H1 (cell line): ENCODE results near the gene NAB1. TPM values are rescaled to one million over a fixed set of nuclear protein-coding genes. Genes with fewer than 3 reads are reported as not detected.

Source experiments
- CTCF ChIA-PET: fragments of 300-600 bp; sonication (Branson Sonifier 250); formaldehyde crosslinking; loops from one replicate; lab custom pipeline; 2021; ENCODE audit not compliant: partially characterized antibody; lab: Charles Lee
- POLR2A ChIA-PET: fragments of 300-600 bp; sonication (Branson Sonifier 250); formaldehyde crosslinking; loops from one replicate; lab custom pipeline; 2021; ENCODE audit warnings: inconsistent platforms; ENCODE audit not compliant: partially characterized antibody; lab: Charles Lee
- DNase-seq, 2 experiments: peaks; one replicate each; pipeline versions ENCODE4 v3.0.0 to v3.0.0-alpha.2; 2010 to 2022; ENCODE audit warnings: low spot score in 2 of 2, low read depth in 1 of 2, mixed read lengths in 1 of 2
- FAIRE-seq: peaks from 2 replicates; lab custom pipeline; 2011; peaks lifted over from hg19 to GRCh38; lab: Jason Lieb, UNC
- H2AFZ ChIP-seq: 2 replicates; pipeline ENCODE4 v1.8.1; 2012; ENCODE audit warnings: low read length, inconsistent platforms
- H2AK5ac ChIP-seq: 2 replicates; pipeline ENCODE4 v1.6.1; 2013; ENCODE audit warnings: low read depth, low read length
- H2BK120ac ChIP-seq: replicated peaks from 2 replicates; pipeline ENCODE3; 2013; ENCODE audit warnings: low read depth, low read length, inconsistent platforms
- H2BK12ac ChIP-seq: 2 replicates; pipeline ENCODE4 v1.6.1; 2013; ENCODE audit warnings: low read depth, low read length
- H2BK15ac ChIP-seq: 2 replicates; pipeline ENCODE4 v1.6.1; 2013; ENCODE audit warnings: low read length
- H2BK20ac ChIP-seq: 2 replicates; pipeline ENCODE4 v1.6.1; 2013; ENCODE audit warnings: low read length
- H2BK5ac ChIP-seq: 2 replicates; pipeline ENCODE4 v1.6.1; 2013; ENCODE audit warnings: low read depth, low read length
- H3K14ac ChIP-seq: 2 replicates; pipeline ENCODE4 v1.6.1; 2013; ENCODE audit warnings: inconsistent platforms; ENCODE audit not compliant: insufficient read length
- H3K18ac ChIP-seq: 2 replicates; pipeline ENCODE4 v1.6.1; 2013; ENCODE audit warnings: low read length; ENCODE audit errors: extremely low read depth
- H3K23ac ChIP-seq: 2 replicates; pipeline ENCODE4 v1.6.1; 2013; ENCODE audit warnings: inconsistent platforms; ENCODE audit not compliant: insufficient read length
- H3K23me2 ChIP-seq: 2 replicates; pipeline ENCODE4 v1.6.1; 2013; ENCODE audit warnings: low read depth, low read length
- H3K27ac ChIP-seq: 2 replicates; pipeline ENCODE4 v1.6.1; 2011; ENCODE audit warnings: low read depth, low read length, inconsistent platforms
- H3K27me3 ChIP-seq, 4 experiments: replicated peaks in 1 of 4; 1 replicate in 1 of 4; 2 replicates in 3 of 4; pipeline versions ENCODE4 v1.6.1 to v1.8.1; 2011 to 2013; ENCODE audit warnings: low read length in 3 of 4, mild to moderate bottlenecking in 3 of 4, inconsistent platforms in 2 of 4, mixed read lengths in 2 of 4, moderate library complexity in 1 of 4; ENCODE audit not compliant: control insufficient read depth in 3 of 4, insufficient read depth in 3 of 4; ENCODE audit errors: extremely low read depth in 1 of 4
- H3K36me3 ChIP-seq, 4 experiments: 2 replicates each; pipeline versions ENCODE4 v1.6.1 to v1.8.1; 2011 to 2013; ENCODE audit warnings: mild to moderate bottlenecking in 4 of 4, low read length in 3 of 4, moderate library complexity in 2 of 4, control low read depth in 1 of 4, inconsistent platforms in 1 of 4; ENCODE audit not compliant: insufficient read depth in 4 of 4, control insufficient read depth in 2 of 4
- H3K4ac ChIP-seq: replicated peaks from 2 replicates; pipeline ENCODE3; 2013; ENCODE audit warnings: low read length, low read depth, mixed read lengths, inconsistent platforms; ENCODE audit not compliant: insufficient read length
- H3K4me1 ChIP-seq, 4 experiments: replicated peaks in 1 of 4; 1 replicate in 1 of 4; 2 replicates in 3 of 4; pipeline versions ENCODE4 v1.6.1 to v1.8.1; 2011 to 2013; ENCODE audit warnings: low read length in 3 of 4, inconsistent platforms in 2 of 4, mixed read lengths in 1 of 4; ENCODE audit not compliant: insufficient read depth in 4 of 4, control insufficient read depth in 3 of 4
- H3K4me2 ChIP-seq, 2 experiments: 2 replicates each; pipeline versions ENCODE4 v1.6.1 to v1.8.1; 2011 to 2013; ENCODE audit warnings: low read depth in 2 of 2, low read length in 2 of 2, control low read depth in 1 of 2, inconsistent platforms in 1 of 2, mild to moderate bottlenecking in 1 of 2; ENCODE audit not compliant: insufficient read depth in 1 of 2
- H3K4me3 ChIP-seq, 4 experiments: fragments of 200-600, 300-600 bp in 1 of 4; sonication (generic), shearing (Covaris generic), sonication (Bioruptor Twin) in 1 of 4; 2 replicates each; pipeline versions ENCODE4 v1.5.1 to v1.8.1; 2011 to 2016; ENCODE audit warnings: low read length in 4 of 4, low read depth in 3 of 4, control low read depth in 2 of 4, inconsistent platforms in 2 of 4, mild to moderate bottlenecking in 2 of 4, mixed read lengths in 1 of 4, moderate library complexity in 1 of 4; ENCODE audit not compliant: insufficient read depth in 2 of 4; ENCODE audit errors: extremely low read depth in 1 of 4
- H3K56ac ChIP-seq: replicated peaks from 2 replicates; pipeline ENCODE3; 2013; ENCODE audit warnings: low read depth, mild to moderate bottlenecking, mixed read lengths, low read length, inconsistent platforms; ENCODE audit not compliant: insufficient read length
- H3K79me1 ChIP-seq: 2 replicates; pipeline ENCODE4 v1.6.1; 2013; ENCODE audit warnings: low read depth, low read length, control low read depth
- H3K79me2 ChIP-seq, 2 experiments: 2 replicates each; pipeline versions ENCODE4 v1.6.1 to v1.8.1; 2012 to 2013; ENCODE audit warnings: low read length in 2 of 2, mild to moderate bottlenecking in 2 of 2, inconsistent platforms in 1 of 2; ENCODE audit not compliant: insufficient read depth in 2 of 2, control insufficient read depth in 1 of 2
- H3K9ac ChIP-seq, 4 experiments: replicated peaks in 1 of 4; 1 replicate in 1 of 4; 2 replicates in 3 of 4; pipeline versions ENCODE4 v1.6.1 to v1.8.1; 2011 to 2013; ENCODE audit warnings: low read depth in 3 of 4, low read length in 3 of 4, control low read depth in 2 of 4, mild to moderate bottlenecking in 2 of 4, moderate library complexity in 2 of 4, inconsistent platforms in 1 of 4; ENCODE audit errors: extremely low read depth in 1 of 4
- H3K9me3 ChIP-seq, 2 experiments: 2 replicates each; pipeline versions ENCODE4 v1.6.1 to v1.8.1; 2012 to 2013; ENCODE audit warnings: mild to moderate bottlenecking in 2 of 2, moderate library complexity in 2 of 2, control low read depth in 1 of 2, inconsistent platforms in 1 of 2, low read depth in 1 of 2, low read length in 1 of 2, mixed read lengths in 1 of 2; ENCODE audit not compliant: insufficient read depth in 2 of 2
- H4K20me1 ChIP-seq, 2 experiments: replicated peaks in 1 of 2; 2 replicates each; pipeline versions ENCODE3 to v1.8.1; 2011 to 2013; ENCODE audit warnings: inconsistent platforms in 2 of 2, low read length in 2 of 2, mild to moderate bottlenecking in 1 of 2; ENCODE audit not compliant: insufficient read depth in 2 of 2, control insufficient read depth in 1 of 2
- H4K5ac ChIP-seq: 2 replicates; pipeline ENCODE4 v1.6.1; 2013; ENCODE audit warnings: low read length, low read depth, mixed read lengths, inconsistent platforms; ENCODE audit not compliant: insufficient read length
- H4K8ac ChIP-seq: 2 replicates; pipeline ENCODE4 v1.8.0; 2013; ENCODE audit warnings: mild to moderate bottlenecking, moderate library complexity, low read length, inconsistent platforms; ENCODE audit not compliant: insufficient read depth; ENCODE audit errors: extremely low read depth
- H4K91ac ChIP-seq: replicated peaks from 2 replicates; pipeline ENCODE3; 2013; ENCODE audit warnings: low read length, mixed read lengths, inconsistent platforms; ENCODE audit not compliant: insufficient read length
- ATF3 ChIP-seq: IDR thresholded peaks from 2 replicates; pipeline ENCODE4 v1.6.1; 2011; ENCODE audit warnings: low read depth, mild to moderate bottlenecking, low read length; ENCODE audit not compliant: insufficient read depth
- BACH1 ChIP-seq: IDR thresholded peaks from 2 replicates; pipeline ENCODE4 v1.6.1; 2012; ENCODE audit warnings: low read length, improper control_type of control experiment
- BRCA1 ChIP-seq: IDR thresholded peaks from 2 replicates; pipeline ENCODE4 v1.6.1; 2012; ENCODE audit warnings: low read depth, low read length, improper control_type of control experiment
- CHD2 ChIP-seq: IDR thresholded peaks from 2 replicates; pipeline ENCODE4 v1.6.1; 2012; ENCODE audit warnings: low read length, improper control_type of control experiment
- GTF2F1 ChIP-seq: IDR thresholded peaks from 2 replicates; pipeline ENCODE4 v1.6.1; 2012; ENCODE audit warnings: low read depth, low read length, improper control_type of control experiment, borderline replicate concordance
- NRF1 ChIP-seq: IDR thresholded peaks from 2 replicates; pipeline ENCODE4 v1.6.1; 2011; ENCODE audit warnings: mild to moderate bottlenecking, low read depth, low read length, improper control_type of control experiment
- POLR2AphosphoS5 ChIP-seq: IDR thresholded peaks from 2 replicates; pipeline ENCODE4 v1.6.1; 2011; ENCODE audit warnings: low read depth, low read length
- RAD21 ChIP-seq, 2 experiments: IDR thresholded peaks in 1 of 2; conservative IDR thresholded peaks in 1 of 2; 2 replicates each; pipeline ENCODE4 v1.6.1; 2011; ENCODE audit warnings: low read depth in 2 of 2, low read length in 2 of 2, improper control_type of control experiment in 1 of 2, inconsistent platforms in 1 of 2, mild to moderate bottlenecking in 1 of 2, moderate library complexity in 1 of 2
- SP2 ChIP-seq: IDR thresholded peaks from 2 replicates; pipeline ENCODE4 v1.6.1; 2012; ENCODE audit warnings: mild to moderate bottlenecking, low read length, inconsistent platforms
- USF2 ChIP-seq: IDR thresholded peaks from 2 replicates; pipeline ENCODE4 v1.6.1; 2011; ENCODE audit warnings: low read length, improper control_type of control experiment
- WGBS, 2 experiments: shearing (Covaris generic) in 1 of 2; methylation state at CpG; one replicate each; pipeline versions ENCODE4 v1.1.6 to v1.1.7; 2013 to 2015; ENCODE audit warnings: low lambda C conversion rate in 2 of 2, mixed read lengths in 2 of 2, inconsistent platforms in 1 of 2, low coverage in 1 of 2, missing lambda C conversion rate in 1 of 2; ENCODE audit not compliant: insufficient replicate concordance in 2 of 2, insufficient coverage in 1 of 2, insufficient read length in 1 of 2; ENCODE audit errors: extremely low coverage in 1 of 2, missing lambda C conversion rate in 1 of 2; 5-methylcytosine and 5-hydroxymethylcytosine counted together
- polyA plus RNA-seq, 7 experiments: library from polyadenylated mRNA; depleted of rRNA in 3 of 7; stranded (reverse) in 5 of 7; unstranded in 2 of 7; fragments of >200 nt in 5 of 7; fragments of 200-250 nt in 2 of 7; gene quantifications; 1 replicate in 5 of 7; 2 replicates in 1 of 7; 4 replicates in 1 of 7; pipeline versions ENCODE4 v1.2.1 to v1.2.3, GENCODE V29; 2011 to 2013; ENCODE audit warnings: missing spikeins in 2 of 7, mixed read lengths in 2 of 7
- total RNA-seq: library from RNA; stranded (reverse); fragmentation: NEBNext Ultra II Directional; extraction: Animal tissue kit (Norgen Biotek cat#: 25700); gene quantifications from 2 replicates; pipeline ENCODE4 v1.2.1, GENCODE V29; 2021

Gene NAB1
- total and polyA plus RNA-seq, 2 of the 8 experiments (the other 6 are each of a cell fraction or from before 2014, with no cell fraction given), result 8.5 to 28.6 TPM

DNA sequence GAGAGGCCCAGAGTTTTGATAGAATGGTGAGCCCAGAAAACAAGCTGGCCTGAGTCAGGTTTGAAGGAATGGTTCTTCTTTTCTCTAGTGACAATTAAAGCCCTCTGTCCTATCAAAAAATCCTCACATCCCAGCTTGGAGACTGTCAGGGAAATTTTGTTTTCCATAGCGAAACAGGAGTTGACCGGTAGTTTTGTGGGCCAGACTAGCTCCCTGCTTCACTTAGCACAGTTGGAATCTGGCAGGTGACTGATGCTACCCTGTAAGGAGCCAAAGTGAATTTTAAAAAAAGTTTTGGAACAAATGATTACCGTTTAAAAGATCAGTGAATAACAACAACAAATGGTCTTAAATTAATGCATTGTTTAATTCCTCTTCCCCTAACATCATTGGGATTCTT is 6.7 kb downstream of the NAB1 start:
- FAIRE-seq, result no peak
- H3K4me1 ChIP-seq, result peaks cover 0 to 12% (median 6%) of the 10 kb centered on the region in 4 experiments; a peak in 2 of 7 replicates
- no peak for DNase-seq
- no peak overlapping the region for H3K23ac ChIP-seq
- no peak overlapping the region for H2BK15ac ChIP-seq
- H3K9me3 ChIP-seq, result no peaks in the 10 kb centered on the region
- no peaks in the 10 kb centered on the region for H3K36me3 ChIP-seq
- no peak overlapping the region for H2BK120ac ChIP-seq
- H3K27ac ChIP-seq, result no peak overlapping the region
- H3K56ac ChIP-seq, result no peak overlapping the region
- H3K79me2 ChIP-seq, result peaks cover 0 to 77% of the 10 kb centered on the region in 2 experiments; a peak in 2 of 4 replicates
- no peak overlapping the region for H3K14ac ChIP-seq
- H3K9ac ChIP-seq, result no peak overlapping the region
- H3K23me2 ChIP-seq, result no peaks in the 10 kb centered on the region
- no peak overlapping the region for H4K5ac ChIP-seq
- no peak overlapping the region for H4K91ac ChIP-seq
- H3K4ac ChIP-seq, result no peak overlapping the region
- WGBS, 2 experiments, result 97% methylated on average over 3 of the region's 3 CpGs; no CpG with 5 or more reads in 1 of the 2 experiments
- H3K4me3 ChIP-seq, result no peak overlapping the region
- CTCF ChIA-PET, result interaction anchor here (1.0 to 8.5 kb wide), 3 partner anchors 9 to 25 kb away, joined by 3 to 48 read pairs (median 3); no protein-coding TSS in a partner anchor
- TF ChIP-seq USF2, result no peak
- TF ChIP-seq BRCA1, result no peak
- no peak for TF ChIP-seq NRF1
- no peak for TF ChIP-seq GTF2F1
- no peak for TF ChIP-seq BACH1
- TF ChIP-seq SP2, result no peak
- no peak for TF ChIP-seq RAD21 (IDR thresholded peaks at IDR 0.05 in 1 of 2, conservative IDR thresholded peaks at IDR 0.05 in 1 of 2; ENCODE audit: low read depth in 2 of 2, low read length in 2 of 2)
- no peak for TF ChIP-seq POLR2AphosphoS5
- TF ChIP-seq CHD2, result no peak
- TF ChIP-seq ATF3, result no peak
- no peak overlapping the region for H2AK5ac ChIP-seq
- no peak overlapping the region for H4K8ac ChIP-seq
- H4K20me1 ChIP-seq, result peaks cover 0 to 4% of the 10 kb centered on the region in 2 experiments
- H2BK5ac ChIP-seq, result no peak overlapping the region
- POLR2A ChIA-PET, result interaction anchor here (1.1 kb wide), 2 partner anchors 21 to 646 kb away, joined by 3 read pairs; no protein-coding TSS in a partner anchor
- H3K27me3 ChIP-seq, result no peaks in the 10 kb centered on the region
- no peak overlapping the region for H3K4me2 ChIP-seq
- H2AFZ ChIP-seq, result no peak overlapping the region
- H3K79me1 ChIP-seq, result no peaks in the 10 kb centered on the region
- H2BK20ac ChIP-seq, result no peak overlapping the region
- H3K18ac ChIP-seq, result no peak overlapping the region
- H2BK12ac ChIP-seq, result no peak overlapping the region
